Loucy (cell line): ENCODE data around the gene ADGRD1.

Source experiments
- H2AFZ ChIP-seq: fragments of 200-600 bp; sonication (generic); 2 replicates; pipeline ENCODE4 v1.6.0; 2016; ENCODE audit warnings: antibody characterized with exemption, mild to moderate bottlenecking, low read length, moderate library complexity
- H3F3A ChIP-seq: fragments of 200-600 bp; 2 replicates; pipeline ENCODE4 v1.6.0; 2016; ENCODE audit warnings: antibody characterized with exemption, low read depth, mild to moderate bottlenecking
- H3K27me3 ChIP-seq: fragments of 200-600 bp; sonication (generic); 2 replicates; pipeline ENCODE4 v1.6.1; 2014; ENCODE audit warnings: low read length, mild to moderate bottlenecking; ENCODE audit not compliant: insufficient read depth, poor library complexity, severe bottlenecking
- H3K36me3 ChIP-seq: fragments of 200-600 bp; sonication (generic); 2 replicates; pipeline ENCODE4 v1.6.1; 2016; ENCODE audit warnings: low read length; ENCODE audit not compliant: insufficient read depth
- H3K4me1 ChIP-seq: fragments of 200-600 bp; sonication (generic); 2 replicates; pipeline ENCODE4 v1.5.1; 2014; ENCODE audit warnings: low read length, mild to moderate bottlenecking; ENCODE audit not compliant: insufficient read depth, poor library complexity, severe bottlenecking
- H3K4me2 ChIP-seq: fragments of 200-600 bp; sonication (generic); 2 replicates; pipeline ENCODE4 v1.6.0; 2014; ENCODE audit warnings: antibody characterized with exemption, low read length, low read depth, mild to moderate bottlenecking; ENCODE audit not compliant: poor library complexity, severe bottlenecking
- H3K4me3 ChIP-seq: fragments of 200-600 bp; sonication (generic); 2 replicates; pipeline ENCODE4 v1.5.1; 2014; ENCODE audit warnings: low read length, mild to moderate bottlenecking, mixed read lengths; ENCODE audit not compliant: poor library complexity, severe bottlenecking
- H3K79me2 ChIP-seq: fragments of 200-600 bp; sonication (generic); 2 replicates; pipeline ENCODE4 v1.6.1; 2014; ENCODE audit warnings: low read length; ENCODE audit not compliant: insufficient read depth
- H3K9ac ChIP-seq: fragments of 200-600 bp; sonication (generic); 2 replicates; pipeline ENCODE4 v1.6.0; 2014; ENCODE audit warnings: mild to moderate bottlenecking, low read depth, low read length, moderate library complexity; ENCODE audit not compliant: poor library complexity, severe bottlenecking
- H3K9me2 ChIP-seq: fragments of 200-600 bp; sonication (generic); replicated peaks from 2 replicates; pipeline ENCODE4 v1.6.1; 2016; ENCODE audit warnings: low read depth, low read length, mixed read lengths
- H3K9me3 ChIP-seq: fragments of 200-600 bp; sonication (generic); 2 replicates; pipeline ENCODE4 v1.6.1; 2014; ENCODE audit warnings: mild to moderate bottlenecking, antibody characterized with exemption, low read length, low read depth; ENCODE audit not compliant: insufficient read depth
- H4K20me1 ChIP-seq: fragments of 200-600 bp; sonication (generic); 2 replicates; pipeline ENCODE4 v1.6.0; 2014; ENCODE audit warnings: antibody characterized with exemption, low read length, mild to moderate bottlenecking; ENCODE audit not compliant: insufficient read depth, poor library complexity, severe bottlenecking
- CTCF ChIP-seq: fragments of 200-600 bp; sonication (generic); conservative IDR thresholded peaks from 2 replicates; pipeline ENCODE4 v1.5.1; 2014; ENCODE audit warnings: mild to moderate bottlenecking, antibody characterized with exemption, low read length
- EZH2phosphoT487 ChIP-seq: fragments of 200-600 bp; IDR thresholded peaks from 2 replicates; pipeline ENCODE4 v1.6.1; 2018; ENCODE audit warnings: antibody characterized with exemption, mild to moderate bottlenecking, moderate library complexity, borderline replicate concordance

ADGRD1 gene

GRCh38 chr12:131122631-131123030 lies 168.9 kb downstream of the ADGRD1 start:
- Histone ChIP-seq H4K20me1 (no peaks in the 10 kb centered on the region), H3K36me3 (no peaks in the 10 kb centered on the region), H3K79me2 (no peaks in the 10 kb centered on the region), H3K4me1 (no peaks in the 10 kb centered on the region), H3K4me2 (no peak overlapping the region), H2AFZ (no peak overlapping the region), H3F3A (no peaks in the 10 kb centered on the region), H3K27me3 (no peaks in the 10 kb centered on the region), H3K9me3 (no peaks in the 10 kb centered on the region), H3K4me3 (no peak overlapping the region), H3K9ac (no peak overlapping the region), H3K9me2 (no peaks in the 10 kb centered on the region)
- TF ChIP-seq CTCF (no peak), EZH2phosphoT487 (no peak)

GRCh38 chr12:131123817-131124216 lies 170.1 kb downstream of the ADGRD1 start:
- H3F3A ChIP-seq: no peaks in the 10 kb centered on the region
- no peak overlapping the region for H3K9ac ChIP-seq
- no peak overlapping the region for H2AFZ ChIP-seq
- H3K36me3 ChIP-seq: no peaks in the 10 kb centered on the region
- H3K9me3 ChIP-seq: no peaks in the 10 kb centered on the region
- no peaks in the 10 kb centered on the region for H3K79me2 ChIP-seq
- H3K27me3 ChIP-seq: no peaks in the 10 kb centered on the region
- TF ChIP-seq EZH2phosphoT487: no peak
- TF ChIP-seq CTCF: no peak
- H3K4me3 ChIP-seq: no peak overlapping the region
- H3K9me2 ChIP-seq: no peaks in the 10 kb centered on the region
- no peak overlapping the region for H3K4me2 ChIP-seq
- no peaks in the 10 kb centered on the region for H4K20me1 ChIP-seq
- H3K4me1 ChIP-seq: no peaks in the 10 kb centered on the region

DNA sequence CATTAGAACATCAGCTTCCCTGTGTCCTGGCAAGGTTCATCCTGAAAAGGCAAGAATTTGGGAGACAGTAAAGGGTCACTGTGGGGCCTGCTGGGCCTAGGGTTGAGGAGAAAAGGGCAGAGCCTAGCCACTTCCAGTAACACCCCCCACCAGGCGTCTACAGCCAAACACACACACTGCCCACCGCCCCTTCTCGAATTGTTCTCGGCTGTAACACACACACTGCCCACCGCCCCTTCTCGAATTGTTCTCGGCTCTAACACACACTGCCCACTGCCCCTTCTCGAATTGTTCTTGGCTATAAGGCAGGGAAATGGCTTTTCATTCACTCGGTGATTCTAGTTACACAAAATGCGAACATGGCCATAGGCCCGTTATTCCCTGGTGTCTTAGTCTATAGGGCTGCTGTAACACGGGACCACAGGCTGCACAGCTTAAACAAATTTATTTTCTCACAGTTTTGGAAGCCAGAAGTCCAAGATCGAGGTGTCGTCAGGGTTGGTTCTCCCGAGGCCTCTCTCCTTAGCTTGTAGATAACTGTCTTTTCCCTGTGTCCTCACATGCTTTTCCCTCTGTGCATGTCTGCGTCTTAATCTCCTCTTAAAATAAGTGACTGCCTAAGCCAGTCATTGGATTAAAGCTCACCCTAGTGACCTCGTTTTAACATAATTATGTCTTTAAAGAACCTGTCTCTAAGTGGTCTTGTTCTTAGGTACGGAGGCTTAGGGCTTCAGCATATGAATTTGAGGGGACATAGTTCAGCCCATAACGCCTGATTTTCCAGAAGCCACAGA lies 171.0 kb downstream of the ADGRD1 start:
- Histone ChIP-seq H4K20me1 (no peaks in the 10 kb centered on the region), H2AFZ (no peak overlapping the region), H3K9me3 (no peaks in the 10 kb centered on the region), H3K9ac (no peak overlapping the region), H3K9me2 (no peaks in the 10 kb centered on the region), H3K4me2 (no peak overlapping the region), H3K79me2 (no peaks in the 10 kb centered on the region), H3K36me3 (no peaks in the 10 kb centered on the region), H3F3A (no peaks in the 10 kb centered on the region), H3K27me3 (no peaks in the 10 kb centered on the region), H3K4me3 (no peak overlapping the region), H3K4me1 (no peaks in the 10 kb centered on the region)
- TF ChIP-seq CTCF: no peak
- TF ChIP-seq EZH2phosphoT487: no peak
